ENCODE results near the gene SGK1.

The SGK1 gene

DNA sequence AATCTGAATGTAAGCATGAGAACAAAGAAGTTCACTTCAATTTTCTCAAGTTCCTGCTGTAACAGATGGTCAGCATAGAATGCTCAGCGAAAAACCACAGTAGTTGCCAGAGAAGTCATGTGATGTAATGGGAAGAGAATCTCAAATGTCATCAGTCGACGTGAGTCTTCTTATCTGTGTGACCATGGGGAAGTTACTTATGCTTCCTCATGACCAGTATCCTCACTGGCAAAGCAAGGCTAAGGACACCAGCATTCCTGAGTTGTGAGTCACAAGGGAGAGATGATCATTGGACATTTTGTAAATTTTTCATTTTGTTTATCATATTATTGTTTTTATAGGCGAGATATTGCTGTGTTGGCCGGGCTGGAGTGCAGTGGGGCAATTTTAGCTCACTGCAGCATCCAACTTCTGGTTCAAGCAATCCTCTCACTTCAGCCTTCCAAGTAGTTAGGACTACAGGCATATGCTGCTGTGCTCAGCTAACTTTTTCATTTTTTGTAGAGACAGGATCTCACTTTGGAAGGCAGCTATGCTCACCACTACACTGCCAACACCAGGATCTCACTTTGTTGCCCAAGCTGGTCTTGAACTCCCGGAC is 21.9 kb downstream of the SGK1 start:
- TF ChIP-seq, protein P1, sequence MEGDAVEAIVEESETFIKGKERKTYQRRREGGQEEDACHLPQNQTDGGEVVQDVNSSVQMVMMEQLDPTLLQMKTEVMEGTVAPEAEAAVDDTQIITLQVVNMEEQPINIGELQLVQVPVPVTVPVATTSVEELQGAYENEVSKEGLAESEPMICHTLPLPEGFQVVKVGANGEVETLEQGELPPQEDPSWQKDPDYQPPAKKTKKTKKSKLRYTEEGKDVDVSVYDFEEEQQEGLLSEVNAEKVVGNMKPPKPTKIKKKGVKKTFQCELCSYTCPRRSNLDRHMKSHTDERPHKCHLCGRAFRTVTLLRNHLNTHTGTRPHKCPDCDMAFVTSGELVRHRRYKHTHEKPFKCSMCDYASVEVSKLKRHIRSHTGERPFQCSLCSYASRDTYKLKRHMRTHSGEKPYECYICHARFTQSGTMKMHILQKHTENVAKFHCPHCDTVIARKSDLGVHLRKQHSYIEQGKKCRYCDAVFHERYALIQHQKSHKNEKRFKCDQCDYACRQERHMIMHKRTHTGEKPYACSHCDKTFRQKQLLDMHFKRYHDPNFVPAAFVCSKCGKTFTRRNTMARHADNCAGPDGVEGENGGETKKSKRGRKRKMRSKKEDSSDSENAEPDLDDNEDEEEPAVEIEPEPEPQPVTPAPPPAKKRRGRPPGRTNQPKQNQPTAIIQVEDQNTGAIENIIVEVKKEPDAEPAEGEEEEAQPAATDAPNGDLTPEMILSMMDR (conservative IDR thresholded peaks at IDR 0.05; ENCODE audit: control insufficient read depth, insufficient read depth, low read depth, low read length) = no peak
- no peak overlapping the region for H3K4me3 ChIP-seq (ENCODE audit: control insufficient read depth, low read depth, low read length)
- DNase-seq (ENCODE audit: low read depth) = peak; percentile 99

DNA sequence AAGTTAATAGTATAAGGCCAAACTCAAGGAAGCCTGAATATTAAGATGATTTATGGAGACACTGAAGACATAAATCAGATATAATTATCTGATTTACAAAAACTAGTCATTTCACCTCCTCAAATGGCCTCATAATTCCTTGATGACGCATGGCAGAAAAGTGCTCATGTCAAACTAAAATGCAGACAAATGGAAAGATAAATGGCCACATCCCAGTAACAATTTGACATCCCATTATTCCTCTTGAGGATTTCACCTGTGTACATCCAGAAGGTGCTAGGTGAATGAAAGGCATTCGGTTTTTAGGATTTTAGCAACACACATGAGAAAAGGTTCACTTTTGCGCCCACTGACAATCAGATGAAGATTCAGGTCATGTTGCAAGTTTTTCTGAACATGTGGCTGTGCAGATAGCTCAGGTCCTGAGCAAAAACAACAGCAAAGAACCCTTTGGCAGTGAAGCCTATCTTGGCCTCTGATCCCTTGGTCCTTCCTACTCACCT is 24.2 kb downstream of the SGK1 start:
- DNase-seq (ENCODE audit: low read depth) = no peak
- no peak overlapping the region for H3K4me3 ChIP-seq (ENCODE audit: control insufficient read depth, low read depth, low read length)
- TF ChIP-seq, protein P1 (conservative IDR thresholded peaks at IDR 0.05; ENCODE audit: control insufficient read depth, insufficient read depth, low read depth, low read length) = no peak

- TF ChIP-seq, protein P1 (conservative IDR thresholded peaks at IDR 0.05; ENCODE audit: control insufficient read depth, insufficient read depth, low read depth, low read length) = no peak
- H3K4me3 ChIP-seq (ENCODE audit: control insufficient read depth, low read depth, low read length) = no peak overlapping the region
- DNase-seq (ENCODE audit: low read depth) = no peak
Observed at GRCh38 chr6:134291156-134291555, 26.8 kb downstream of the SGK1 start.

- peak; percentile 78 for DNase-seq (ENCODE audit: low read depth)
- TF ChIP-seq, protein P1 (conservative IDR thresholded peaks at IDR 0.05; ENCODE audit: control insufficient read depth, insufficient read depth, low read depth, low read length) = no peak
- H3K4me3 ChIP-seq (ENCODE audit: control insufficient read depth, low read depth, low read length) = no peak overlapping the region
Observed at GRCh38 chr6:134289204-134289575, 28.7 kb downstream of the SGK1 start.

GRCh38 chr6:134288538-134289203 is 29.2 kb downstream of the SGK1 start:
- DNase-seq (ENCODE audit: low read depth) = peak; percentile 94
- TF ChIP-seq, protein P1 (conservative IDR thresholded peaks at IDR 0.05; ENCODE audit: control insufficient read depth, insufficient read depth, low read depth, low read length) = no peak
- no peak overlapping the region for H3K4me3 ChIP-seq (ENCODE audit: control insufficient read depth, low read depth, low read length)

GRCh38 chr6:134287859-134288537 is 29.9 kb downstream of the SGK1 start:
- DNase-seq (ENCODE audit: low read depth) = peak; percentile 64
- no peak overlapping the region for H3K4me3 ChIP-seq (ENCODE audit: control insufficient read depth, low read depth, low read length)
- TF ChIP-seq, protein P1 (conservative IDR thresholded peaks at IDR 0.05; ENCODE audit: control insufficient read depth, insufficient read depth, low read depth, low read length) = no peak
